Activated CD4-positive, CD25-positive, alpha-beta regulatory T cell treated with anti-CD3 and anti-CD28 coated beads, Interleukin-2, amount 50 U/mL, for 24 hours (primary cell): ENCODE results near the gene ELFN1.

Experiments
- ATAC-seq, 2 donors: fragments of 150-1000 bp; cut with Tn5 transposase; one replicate each; pipeline ENCODE4 v1.10.0; 2021; ENCODE audit warnings: mild to moderate bottlenecking in 1 of 2, moderate library complexity in 1 of 2

Gene ELFN1

DNA sequence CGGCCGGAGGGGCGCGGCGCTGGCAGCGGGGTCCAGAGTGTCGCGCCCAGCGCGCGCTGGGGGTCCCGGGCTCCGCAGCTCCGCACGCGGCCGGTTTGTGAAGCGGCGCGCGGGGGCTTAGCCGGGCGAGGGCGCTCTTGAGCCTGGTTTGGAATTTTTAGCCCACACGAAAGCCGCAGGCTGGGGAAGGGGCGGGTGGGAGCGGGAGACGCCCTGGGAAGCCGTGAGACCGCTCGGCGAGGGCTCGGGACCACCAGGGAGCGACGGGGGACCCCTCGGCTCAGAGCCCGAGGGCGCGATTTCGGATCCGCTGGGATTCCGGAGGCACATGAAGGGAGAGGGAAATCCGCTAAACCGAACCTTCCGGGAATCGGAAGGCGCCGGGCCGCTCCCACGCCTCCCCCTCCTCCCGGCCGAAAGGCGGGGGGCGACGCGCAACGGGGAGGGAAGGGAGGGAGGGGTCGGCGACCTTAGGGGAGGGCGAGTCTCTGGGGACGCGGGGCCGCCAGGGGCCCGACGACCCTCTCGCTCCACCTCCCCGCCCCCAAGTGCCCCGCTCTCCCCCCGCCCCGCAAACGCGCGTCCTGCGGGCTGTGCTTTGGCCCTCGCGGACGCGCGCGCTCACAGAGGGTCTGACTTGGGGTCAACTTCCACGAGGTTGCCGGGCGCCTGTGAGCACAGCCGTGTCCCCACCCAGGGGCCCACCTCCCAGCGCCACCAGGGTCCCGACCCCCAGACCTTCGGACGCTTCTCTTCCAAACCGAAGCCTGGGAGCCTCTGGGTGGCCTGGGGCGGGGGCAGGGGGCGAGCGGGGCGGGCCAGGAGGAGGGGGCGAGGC lies 5.1 kb upstream of the ELFN1 start:
- no peak for ATAC-seq

DNA sequence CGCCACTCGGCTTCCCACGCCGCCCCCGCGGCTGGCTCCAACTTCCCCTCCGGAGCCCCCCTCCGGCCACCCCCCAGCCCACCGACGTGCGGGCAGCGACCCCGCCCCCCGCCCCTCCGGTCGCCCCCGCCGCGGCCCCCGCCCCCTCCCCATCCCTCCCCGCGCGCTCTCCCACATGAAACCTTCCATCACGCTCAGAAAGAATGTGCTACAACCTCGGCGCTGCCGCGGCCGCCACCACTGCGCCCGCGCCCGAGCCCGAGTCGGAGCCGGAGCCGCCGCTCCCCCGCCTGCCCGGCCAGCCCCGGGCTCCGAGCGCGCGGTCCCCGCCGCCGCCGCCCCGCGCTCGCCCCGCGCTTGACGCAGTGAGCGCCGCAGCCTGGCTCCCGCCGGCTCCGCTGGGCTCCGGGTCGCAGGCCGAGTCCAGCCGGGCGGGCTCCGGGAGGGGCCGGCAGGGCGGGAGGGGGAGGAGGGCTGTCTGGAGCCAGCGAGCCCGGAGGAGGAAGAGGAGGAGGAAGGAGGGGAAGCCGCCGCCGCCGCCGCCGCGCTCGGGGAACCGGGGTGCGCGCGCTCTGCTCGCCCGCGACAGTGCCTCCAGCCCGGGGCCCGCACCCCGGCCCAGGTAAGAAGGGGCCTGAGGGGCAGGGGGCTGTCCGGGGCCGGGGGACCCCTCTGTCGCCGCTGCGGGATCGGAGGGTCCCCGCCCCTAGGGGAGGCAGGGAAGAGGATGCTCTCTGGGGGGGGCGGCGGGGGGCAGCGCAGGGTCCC lies 4.3 kb upstream of the ELFN1 start:
- ATAC-seq = peak in 1 of 2 donors; percentile 18

DNA sequence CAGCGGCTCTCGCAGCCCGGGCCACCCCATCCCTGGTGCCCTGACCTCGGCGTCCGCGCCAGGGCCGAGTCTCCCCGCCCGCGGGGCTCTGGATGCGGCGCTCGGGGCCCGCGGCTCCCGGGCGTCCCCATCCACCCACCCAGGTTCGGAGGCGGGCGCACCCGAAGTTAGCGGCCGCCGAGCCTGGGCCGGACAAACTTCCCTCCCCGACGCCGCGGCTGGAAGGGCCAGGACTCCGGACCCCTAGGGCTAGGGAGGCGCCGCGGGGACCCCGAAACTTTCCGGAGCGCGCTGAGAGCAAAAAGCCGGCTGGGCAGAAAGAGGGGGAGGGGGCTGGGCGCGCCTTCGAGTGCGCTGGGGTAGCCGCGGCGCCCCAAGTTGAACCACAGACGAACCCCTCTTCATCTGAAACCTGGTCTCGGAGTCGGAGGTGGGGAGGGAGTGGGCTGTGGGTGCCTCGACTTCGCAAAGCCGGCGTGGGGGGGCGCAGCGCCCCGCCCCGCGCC lies 3.7 kb upstream of the ELFN1 start:
- no peak for ATAC-seq

DNA sequence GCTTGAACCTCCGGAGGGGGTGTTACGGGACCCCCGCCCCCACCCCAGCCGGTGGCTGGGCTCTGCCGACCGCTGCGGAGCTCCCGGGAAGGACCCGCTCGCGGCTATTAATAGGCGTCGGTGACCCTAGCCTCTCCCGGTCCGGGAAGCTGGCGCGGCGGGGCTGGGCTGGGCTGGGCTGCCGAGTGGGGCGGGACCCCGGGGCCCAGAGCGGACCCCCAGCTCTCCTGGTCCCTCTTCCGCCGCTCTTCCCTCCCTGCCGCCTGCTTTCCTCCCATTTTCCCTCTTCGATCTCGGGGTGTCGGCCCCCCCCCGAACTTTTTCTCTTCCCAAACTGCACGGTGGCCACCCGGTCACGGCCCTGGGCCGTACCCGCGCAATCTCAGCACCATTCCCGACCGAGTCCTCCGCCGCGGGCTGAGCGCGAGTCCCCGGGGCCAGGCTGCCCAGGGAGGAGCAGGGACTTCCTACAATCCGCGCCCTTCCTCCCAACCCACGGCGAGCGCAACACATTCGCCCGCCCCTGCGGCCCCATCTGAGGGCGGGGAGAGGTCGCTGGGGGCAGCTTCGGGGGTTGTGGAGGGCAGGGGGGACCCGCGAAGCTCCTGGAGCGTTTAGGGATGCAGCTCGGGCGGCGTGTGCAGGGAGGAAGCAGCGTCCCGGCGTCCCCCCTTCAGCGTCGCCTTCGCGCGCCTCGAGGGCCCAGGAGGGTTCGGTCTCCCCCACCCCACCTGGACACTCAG lies 3.1 kb upstream of the ELFN1 start:
- ATAC-seq = no peak

DNA sequence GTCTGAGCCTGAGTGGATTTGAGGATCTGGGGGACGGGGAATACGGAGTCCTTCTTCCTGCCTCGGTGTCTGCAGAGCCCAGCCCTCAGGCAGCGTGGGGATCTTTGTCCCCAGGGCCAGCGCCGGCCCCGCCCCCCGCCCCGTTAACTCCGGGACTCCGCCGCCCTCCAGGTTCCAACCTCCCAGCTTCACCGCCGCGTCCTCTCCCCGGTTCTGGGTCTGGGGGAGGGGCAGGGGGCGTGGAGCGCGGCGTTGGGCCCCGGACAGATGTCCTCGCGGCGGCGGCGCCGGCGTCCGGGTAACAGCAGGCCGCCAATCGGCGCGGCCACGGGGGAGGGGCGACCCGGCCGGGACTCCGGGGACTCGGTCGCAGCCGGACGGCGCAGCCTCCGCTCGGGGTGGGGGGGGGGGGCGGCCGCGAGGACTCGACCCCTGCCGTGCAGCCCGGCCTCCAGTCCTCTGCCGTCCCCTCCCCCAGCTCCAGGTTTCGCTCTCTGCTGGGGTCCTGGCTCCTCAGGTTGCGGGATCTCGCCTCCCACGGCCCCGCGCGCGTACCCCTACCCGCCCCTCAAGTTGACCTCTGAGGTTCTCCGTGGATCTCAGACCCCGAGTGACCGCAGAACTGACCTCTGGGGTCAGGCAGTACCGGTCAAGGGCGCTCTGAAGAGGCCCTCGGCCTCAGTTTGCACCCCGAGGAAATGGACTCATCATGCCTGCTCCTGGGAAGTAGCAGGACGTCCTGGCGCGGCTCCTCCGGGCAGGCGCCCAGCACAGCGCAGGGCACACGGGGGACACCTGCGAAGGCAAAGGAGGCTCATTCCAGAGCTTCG lies 2.3 kb upstream of the ELFN1 start:
- ATAC-seq = no peak

- ATAC-seq = no peak
Measured at GRCh38 chr7:1668396-1669063, 1.5 kb upstream of the ELFN1 start.

- ATAC-seq = peak in 1 of 2 donors; percentile 9
Measured at GRCh38 chr7:1669064-1669951, 769 bp upstream of the ELFN1 start.

DNA sequence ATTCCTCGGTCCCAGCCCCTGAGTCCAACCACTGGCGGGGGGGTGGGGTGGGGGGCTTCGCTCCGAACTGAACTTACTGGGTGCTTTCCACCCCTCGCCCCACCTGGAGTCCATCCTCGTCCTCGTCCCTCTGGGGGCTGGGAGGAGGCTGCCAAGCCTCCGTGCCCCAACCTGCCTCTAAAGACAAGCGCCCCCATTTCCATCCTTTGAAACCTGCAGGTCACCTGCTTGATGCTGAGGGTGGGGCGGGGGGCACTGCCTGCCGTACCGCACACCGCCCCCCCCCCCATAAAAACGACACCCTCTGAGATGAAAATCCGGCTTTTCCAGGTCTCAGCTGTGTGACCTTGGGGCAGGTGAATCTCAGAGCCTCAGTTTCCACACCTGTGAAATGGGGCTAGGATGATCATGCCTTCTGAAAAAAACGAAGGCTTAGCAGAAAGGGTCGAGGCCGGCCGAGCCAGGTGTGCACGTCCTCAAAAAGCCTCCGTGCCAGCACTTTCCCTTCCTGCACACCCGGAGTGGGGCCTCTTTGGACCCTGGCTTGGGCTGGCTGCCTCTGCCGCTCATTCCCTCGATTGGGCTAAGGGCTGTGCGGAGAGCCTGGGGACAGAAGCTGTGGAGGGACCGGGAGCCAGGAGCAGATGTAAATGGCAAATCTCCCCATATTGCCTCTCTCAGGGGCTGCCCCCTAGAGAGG lies 967 bp downstream of the ELFN1 start:
- no peak for ATAC-seq

DNA sequence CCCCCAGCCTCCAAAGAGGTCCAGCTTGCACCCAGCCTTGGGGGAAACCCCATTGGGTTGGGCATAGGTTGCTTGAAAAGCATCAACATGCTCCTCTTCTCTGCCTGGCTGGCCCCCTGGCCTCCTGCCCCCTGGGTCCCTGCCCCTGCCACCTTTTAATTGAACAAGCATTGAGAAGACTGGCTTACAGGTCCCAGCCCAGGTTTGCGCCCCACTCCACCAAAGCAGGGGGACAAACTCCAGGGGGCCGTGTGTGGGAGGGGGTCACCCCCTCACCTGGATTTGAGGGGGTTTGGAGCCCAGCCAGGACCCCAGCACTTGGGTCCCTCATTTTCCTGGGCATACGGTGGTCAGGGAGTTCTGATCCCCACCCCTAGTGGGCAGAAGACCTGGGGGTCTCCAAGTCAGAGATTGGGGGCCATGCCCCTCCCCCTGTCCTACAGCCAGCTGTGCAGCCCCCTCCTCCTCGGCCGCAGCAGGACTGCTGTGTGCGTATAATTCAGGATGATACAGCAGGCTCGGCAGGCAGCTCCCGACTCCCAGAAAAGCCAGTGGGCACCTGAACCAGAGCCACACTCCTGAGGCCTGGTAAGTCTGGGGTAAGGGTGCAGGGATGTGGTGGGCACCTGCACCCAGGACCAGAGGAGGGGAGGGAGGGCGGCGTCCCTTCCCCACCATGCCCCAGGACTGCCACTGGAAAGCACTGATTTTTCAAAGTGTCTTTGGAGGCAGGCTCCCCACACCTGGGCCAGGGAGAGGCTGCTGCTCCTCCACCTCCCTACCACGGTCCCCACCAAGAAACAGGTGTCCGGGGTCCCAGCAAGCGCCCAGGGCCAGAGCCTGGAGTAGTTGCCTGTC lies 1.7 kb downstream of the ELFN1 start:
- no peak for ATAC-seq

DNA sequence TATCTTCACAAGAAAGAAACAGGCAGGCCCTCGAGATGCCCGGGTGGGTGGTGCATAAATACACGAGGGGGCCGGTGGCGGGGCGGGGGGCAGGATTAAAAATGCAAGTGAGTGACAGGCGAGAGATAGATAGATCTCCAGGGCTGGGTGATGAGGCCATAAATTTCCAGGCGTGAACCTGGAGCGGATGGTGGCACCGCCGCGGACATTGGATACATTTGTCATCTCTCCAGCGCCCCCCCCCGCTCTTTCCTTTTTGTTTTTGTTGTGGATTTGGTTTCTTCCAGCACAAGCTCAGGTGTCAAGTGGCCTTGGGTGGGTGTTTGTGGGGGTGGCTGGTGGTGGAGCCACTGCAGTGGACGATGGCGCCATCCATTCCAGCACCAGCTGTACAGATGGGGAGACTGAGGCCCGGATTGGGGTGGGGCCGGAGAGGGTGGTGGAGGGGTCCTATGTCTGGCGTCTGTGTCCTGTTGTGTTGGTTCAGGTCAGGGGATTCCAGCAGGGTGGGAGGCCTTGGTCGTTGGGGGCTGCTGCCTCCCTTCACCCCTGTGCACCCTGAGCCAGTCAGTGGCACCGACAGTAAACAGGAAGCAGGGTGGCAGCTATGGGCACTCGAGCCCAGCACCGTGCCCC lies 2.9 kb downstream of the ELFN1 start:
- ATAC-seq = no peak

DNA sequence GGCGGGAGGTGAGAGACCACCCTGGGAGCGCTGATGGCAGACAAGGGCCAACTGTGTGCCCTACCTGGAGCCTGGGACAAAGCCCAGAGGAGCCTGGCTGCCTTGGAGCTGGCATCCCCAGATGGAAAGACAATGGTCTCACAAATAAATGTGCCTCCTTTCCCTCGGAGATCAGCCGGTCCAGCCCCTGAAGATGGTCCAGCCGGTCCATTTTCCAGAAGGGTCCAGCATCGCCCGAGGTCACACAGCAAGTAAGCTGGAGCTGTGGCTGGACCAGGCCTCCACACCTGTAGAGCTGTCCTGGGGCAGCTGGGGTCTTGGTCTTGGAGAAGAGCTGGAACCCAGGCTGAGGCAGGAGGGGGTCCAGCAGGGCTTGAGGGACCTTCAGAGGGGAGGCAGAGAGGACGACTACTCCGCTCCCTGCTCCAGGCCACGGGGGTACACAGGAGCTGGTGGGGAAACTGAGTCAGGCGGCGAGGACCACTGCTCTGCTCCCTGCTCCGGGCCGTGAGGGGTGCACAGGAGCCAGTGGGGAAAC lies 3.6 kb downstream of the ELFN1 start:
- ATAC-seq = no peak

DNA sequence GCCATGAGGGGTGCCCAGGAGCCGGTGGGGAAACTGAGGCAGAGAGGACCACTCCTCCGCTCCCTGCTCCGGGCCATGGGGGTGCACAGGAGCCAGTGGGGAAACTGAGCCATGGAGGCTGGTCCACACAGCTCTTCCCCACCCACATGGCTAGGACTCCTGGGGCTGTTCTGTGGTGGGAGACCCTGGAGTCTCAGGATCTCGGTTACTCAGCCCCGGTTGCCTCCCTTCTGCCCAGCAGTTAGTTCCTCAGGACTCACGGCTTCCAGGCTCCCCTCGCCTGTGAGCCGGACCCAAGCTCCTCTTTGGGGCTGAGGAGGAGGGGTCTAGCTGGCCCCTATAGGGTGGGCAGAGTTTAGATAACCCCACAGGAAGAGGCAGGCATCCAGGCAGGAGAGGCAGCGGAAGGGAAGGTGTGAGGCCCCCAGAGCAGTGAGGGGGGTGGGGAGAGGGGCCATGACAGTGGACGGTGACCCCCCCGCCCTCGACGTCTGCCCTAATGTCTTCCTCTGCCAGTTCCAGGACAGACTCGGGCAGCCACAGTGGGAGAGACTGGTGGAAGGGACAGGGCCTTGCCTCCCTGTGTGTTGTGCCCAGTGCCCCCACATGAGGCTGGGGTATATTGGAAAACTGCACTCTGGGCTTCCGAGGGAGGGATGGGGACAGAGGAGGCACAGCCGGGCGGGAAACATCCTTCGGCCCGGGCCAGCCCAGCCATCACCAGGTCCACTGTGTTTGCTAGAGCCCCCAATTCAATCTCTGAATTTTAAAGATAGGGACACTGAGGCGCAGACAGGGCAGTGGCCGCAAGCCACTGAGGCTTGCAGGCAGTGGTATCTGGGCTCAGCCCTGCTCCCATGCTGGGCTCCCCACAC lies 4.3 kb downstream of the ELFN1 start:
- no peak for ATAC-seq

DNA sequence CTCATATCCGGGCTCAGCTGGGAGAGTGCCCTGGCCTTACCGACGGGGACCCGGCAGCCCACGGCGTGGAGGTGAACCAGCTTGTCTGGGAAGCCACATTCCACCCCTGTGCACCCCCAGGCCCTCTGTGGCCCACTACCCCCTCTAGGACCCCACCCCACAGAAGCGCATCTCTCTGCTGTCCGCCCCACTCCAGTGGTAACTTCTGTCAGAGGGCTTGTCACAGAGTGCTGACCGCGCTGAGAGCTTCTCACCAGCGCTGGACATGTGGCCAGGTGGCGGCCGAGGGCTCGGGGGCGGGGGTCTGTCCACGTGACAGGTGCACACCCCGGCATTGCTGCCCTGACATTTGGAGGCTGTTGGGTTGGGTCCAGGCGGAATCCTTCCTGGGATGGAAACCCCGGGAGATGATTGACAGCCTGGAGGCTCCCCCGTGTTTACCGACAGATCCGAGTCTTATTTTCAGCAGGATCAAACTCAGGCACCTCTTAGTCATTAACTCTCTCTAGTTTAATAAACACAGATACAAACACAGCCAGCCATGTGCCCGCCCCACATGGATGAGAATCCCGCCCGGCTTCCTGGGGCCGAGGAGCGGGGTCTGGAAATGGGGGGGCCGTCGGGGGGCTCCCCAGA lies 5.1 kb downstream of the ELFN1 start:
- ATAC-seq = no peak

DNA sequence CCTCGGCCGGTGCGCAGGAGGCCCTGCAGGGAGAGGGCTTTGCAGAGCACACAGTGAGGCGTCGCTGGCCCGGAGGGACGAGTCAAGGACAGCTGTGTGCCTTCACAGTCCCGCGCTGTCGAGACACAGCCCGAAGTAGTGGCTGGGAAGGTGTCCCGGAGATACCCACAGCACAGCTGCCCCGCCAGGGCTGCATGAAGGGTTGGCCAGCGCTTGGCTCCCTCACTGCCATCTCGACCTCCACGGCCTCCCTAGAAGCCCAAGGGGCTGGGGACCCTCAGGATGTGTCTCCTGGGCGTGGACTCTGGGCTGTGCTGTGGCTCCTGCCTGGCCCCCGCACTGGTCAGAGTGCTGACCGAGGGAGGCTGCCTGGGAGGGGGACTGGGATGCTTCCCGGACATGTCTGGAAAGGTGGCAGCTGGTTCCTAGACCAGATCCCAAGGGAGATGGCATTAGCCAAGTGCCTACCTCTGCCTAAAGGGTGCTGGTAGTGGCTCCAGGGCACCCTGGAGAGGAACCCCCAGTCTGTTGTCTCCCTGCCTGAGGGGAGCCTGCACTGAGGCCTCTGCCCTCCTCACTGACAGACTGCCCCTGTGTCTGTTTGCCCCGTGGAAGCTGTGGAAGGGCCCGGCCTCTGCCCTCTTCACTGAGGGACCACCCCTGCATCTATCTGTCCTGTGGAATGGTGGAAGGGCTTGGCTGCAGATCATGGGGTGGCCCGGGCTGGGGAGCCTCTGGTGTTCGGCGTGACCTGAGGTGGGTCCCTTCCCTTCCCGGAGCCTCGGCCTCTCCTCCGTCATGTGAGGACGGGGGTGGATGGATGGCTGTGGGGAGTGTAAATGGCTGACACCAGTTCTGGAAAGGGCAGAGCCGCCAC lies 5.8 kb downstream of the ELFN1 start:
- ATAC-seq = no peak

DNA sequence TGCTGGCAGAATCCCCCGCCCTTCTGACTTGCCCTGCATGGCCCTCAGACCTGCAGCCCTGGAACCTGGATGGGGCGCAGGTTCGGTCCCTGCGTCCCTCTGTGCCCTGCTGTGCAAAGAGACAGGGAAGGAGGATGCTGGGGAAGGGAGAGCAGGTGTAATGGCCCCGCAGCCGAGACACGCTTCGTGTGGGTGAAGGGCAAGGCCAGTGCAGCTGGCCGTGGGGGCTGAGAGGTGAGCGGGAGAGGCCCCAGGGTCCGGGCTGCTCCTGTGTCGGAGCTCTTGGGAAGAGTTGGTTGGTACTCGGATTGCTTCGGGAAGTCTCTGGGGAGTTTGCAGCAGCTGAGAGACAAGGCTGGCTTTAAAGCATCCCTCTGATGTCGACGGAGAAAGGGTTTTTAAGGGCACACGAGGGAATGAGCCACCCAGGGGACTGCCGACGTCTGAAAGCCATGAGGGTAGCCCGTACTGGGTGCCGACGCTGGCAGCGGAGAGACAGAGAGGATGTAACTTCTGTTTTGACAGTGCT lies 6.5 kb downstream of the ELFN1 start:
- ATAC-seq = no peak
